Activated T-cell treated with anti-CD3 and anti-CD28 coated beads, Interleukin-2, amount 50 U/mL, for 48 hours (primary cell): Measurements from ENCODE around the gene PRKAR2B.
"Not testable (repeated sequence)": the region's sequence is repeated elsewhere in the genome, so short reads cannot be mapped to it uniquely, and the experiment has no call there.

Experiments used
- DNase-seq, 2 experiments: peaks; one replicate each; pipeline ENCODE4 v3.0.0-alpha.2; 2020

The PRKAR2B gene

GRCh38 chr7:107079212-107079940 lies 34.9 kb downstream of the PRKAR2B start:
- no peak for DNase-seq

DNA sequence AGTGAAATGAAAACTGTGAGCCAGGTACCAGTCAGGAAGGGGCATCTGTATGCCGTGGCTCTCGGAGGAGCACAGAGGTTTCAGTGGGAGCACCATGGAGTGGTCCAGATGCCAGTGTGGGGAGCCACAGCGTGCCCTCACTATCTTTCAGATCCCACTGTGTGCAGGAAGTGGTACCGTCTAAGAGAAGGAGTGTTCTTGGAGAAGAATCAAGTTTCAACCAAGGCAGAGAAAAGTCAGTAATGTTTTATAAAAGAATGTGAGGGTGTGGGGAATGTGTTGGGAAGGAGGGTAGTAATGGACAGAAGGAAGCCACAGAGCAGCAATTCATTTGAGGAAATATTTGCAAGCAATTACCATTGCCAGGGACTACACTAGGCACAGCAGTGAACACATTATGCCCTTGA lies 35.6 kb downstream of the PRKAR2B start:
- DNase-seq, result no peak

DNA sequence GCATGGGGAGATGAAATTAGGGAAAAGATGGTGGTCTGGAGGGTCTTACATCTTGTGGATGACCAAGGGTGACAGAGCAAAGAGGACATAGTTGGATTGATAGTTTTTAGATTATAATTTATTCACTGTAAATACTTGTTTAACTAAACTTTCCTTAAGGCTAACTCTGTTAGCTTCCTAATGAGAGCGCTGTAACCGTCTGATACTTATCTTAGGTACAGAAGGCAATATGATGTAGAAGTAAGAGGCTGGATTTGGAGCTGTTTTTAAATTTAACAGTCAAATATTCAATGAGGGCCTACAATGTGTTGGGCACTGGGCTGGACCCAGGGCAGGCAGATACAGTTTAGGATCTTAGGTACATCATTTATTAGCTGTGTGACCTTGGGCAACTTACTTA lies 36.0 kb downstream of the PRKAR2B start:
- no peak for DNase-seq

DNA sequence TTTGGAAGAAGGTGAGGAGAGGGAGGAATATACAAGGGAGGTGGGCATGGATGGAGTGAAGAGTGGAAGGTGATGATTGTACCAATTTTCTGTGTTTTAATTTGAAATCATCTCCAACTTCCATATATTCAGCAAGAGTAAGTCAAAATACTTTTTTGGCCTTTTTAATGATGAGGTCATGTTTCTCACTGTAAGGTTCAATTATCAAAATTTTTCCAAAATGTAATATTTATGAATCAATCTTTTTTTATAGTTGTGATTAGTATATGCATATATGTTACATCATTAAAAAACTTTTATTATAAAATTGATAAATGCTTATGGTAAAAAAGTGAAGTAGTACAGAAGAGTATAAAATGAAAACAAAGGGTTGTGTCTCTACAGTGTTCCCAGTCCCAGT lies 40.7 kb downstream of the PRKAR2B start:
- no peak for DNase-seq

DNA sequence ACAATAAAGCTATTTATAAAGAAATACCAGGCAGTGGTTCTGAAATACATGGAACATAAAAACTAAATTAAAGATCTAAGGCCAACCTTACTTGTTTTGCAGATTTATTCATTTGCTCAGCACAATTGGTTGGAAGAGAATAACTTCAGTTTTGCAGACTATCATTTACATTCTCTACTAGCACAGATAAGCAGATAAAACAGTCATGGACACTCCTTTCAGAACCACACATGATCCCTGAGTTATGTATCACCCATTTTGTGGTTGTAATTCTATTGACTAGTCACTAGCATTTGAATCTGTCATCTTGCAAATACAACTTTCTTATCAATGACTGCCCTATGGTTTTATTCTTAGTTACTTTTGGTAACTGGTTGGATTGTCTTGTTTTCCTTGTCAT lies 45.1 kb downstream of the PRKAR2B start:
- DNase-seq, result no peak

GRCh38 chr7:107090457-107090856 lies 46.0 kb downstream of the PRKAR2B start:
- no peak for DNase-seq

- no peak for DNase-seq
These were observed 46.8 kb downstream of the PRKAR2B start for GRCh38 chr7:107091306-107091705.

GRCh38 chr7:107093671-107094070 lies 49.2 kb downstream of the PRKAR2B start:
- not testable (repeated sequence) for DNase-seq

- DNase-seq, result not testable (repeated sequence)
These were observed 54.6 kb downstream of the PRKAR2B start for GRCh38 chr7:107099154-107099553.

DNA sequence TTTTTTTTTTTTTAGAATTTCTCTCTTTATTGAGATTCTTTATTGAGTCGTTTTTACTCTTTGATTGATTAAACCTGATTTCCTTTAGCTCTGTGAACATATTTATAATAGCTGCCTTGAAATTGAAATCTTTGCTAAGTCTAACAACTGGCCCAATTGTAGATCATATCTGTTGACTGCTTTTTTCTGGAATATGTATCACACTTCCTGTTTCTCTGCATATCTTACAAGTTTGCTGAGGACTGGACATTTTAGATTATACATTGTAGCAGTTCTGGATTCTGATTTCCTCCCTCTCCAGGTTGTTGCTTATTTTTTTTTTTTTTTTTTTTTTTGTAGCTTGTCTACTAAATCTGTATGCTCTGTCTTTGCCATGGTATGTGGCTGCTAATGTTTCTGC lies 56.3 kb downstream of the PRKAR2B start:
- DNase-seq, result no peak

DNA sequence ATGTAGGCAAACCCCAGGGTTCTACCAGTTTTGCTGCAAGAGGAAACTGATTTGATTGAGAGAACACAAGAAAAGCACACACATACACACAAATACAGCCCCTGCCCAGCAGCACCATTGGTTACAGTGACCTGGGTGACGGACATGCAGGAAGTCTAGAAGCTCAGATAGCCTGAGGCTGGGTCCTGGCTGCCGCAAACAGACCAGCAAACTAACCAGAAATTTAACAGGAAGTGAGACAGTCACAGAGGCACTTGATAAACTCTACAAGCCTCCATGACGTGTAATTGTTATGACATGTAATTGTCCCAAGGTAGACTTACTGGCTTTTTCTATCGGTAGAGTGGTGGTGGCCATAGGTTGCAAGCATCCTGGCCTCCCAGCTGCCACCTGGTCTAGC lies 58.9 kb downstream of the PRKAR2B start:
- no peak for DNase-seq

GRCh38 chr7:107104801-107105200 lies 60.3 kb downstream of the PRKAR2B start:
- no peak for DNase-seq

- no peak for DNase-seq
These were observed 61.2 kb downstream of the PRKAR2B start for GRCh38 chr7:107105591-107106245.

- DNase-seq, result no peak
These were observed 64.4 kb downstream of the PRKAR2B start for GRCh38 chr7:107108793-107109371.

DNA sequence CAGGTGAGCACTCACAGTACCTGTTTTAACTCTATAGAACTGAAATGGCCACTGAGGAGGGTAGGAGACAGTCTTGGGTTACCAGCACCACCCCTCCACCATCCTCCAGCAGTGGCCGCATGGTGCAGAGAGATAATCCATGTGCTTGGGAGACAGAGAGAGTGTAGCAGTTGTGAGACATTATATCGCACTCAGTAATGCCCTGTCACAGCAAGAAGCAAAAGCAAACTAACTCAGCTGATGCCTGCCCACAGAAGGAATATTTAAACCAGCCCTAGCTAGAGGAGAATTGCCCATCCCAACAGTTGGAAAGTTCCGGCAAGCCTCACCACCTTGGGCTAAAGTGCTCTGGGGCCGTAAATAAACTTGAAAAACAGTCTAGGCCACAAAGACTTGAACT lies 65.5 kb downstream of the PRKAR2B start:
- DNase-seq, result no peak

DNA sequence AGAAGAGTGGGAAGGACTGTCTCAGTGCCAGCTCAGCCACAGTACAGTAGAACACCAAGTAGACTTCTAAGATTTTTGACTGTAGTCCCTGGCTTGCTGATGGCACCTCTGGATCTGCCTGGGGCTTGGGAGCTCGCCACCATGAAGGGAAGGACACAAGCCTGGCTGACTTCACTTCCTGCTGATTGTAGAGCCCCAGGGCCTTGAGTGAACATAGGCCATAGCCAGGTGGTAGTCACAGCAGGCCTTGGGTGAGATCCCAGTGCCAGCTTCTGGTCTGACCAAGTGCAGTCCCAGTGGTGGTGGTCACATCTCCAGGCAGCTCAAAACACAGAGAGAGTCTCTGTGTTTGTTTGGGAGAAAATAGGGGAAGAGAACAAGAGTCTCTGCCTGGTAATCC lies 66.7 kb downstream of the PRKAR2B start:
- DNase-seq, result no peak

DNA sequence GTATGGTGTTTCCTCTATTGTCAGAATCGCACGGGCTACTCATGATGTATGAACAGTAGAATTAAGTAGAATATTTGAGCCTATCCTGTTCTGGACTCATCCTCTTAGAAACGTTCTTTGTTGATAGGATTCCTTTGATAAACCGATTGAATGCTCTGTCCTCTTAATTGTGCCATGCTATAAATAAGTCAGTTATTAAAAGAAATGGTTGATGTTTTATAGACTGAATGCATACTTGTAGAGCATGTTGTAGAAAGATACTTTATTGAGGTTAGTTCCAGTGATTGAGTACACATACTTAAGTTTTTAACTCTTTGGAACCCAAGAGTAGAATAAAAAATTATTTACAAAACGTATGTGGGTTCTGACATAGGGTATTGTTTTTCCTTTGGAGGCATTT lies 69.4 kb downstream of the PRKAR2B start:
- no peak for DNase-seq

GRCh38 chr7:107115114-107115513 lies 70.6 kb downstream of the PRKAR2B start:
- no peak for DNase-seq

GRCh38 chr7:107115762-107116540 lies 71.4 kb downstream of the PRKAR2B start:
- no peak for DNase-seq

DNA sequence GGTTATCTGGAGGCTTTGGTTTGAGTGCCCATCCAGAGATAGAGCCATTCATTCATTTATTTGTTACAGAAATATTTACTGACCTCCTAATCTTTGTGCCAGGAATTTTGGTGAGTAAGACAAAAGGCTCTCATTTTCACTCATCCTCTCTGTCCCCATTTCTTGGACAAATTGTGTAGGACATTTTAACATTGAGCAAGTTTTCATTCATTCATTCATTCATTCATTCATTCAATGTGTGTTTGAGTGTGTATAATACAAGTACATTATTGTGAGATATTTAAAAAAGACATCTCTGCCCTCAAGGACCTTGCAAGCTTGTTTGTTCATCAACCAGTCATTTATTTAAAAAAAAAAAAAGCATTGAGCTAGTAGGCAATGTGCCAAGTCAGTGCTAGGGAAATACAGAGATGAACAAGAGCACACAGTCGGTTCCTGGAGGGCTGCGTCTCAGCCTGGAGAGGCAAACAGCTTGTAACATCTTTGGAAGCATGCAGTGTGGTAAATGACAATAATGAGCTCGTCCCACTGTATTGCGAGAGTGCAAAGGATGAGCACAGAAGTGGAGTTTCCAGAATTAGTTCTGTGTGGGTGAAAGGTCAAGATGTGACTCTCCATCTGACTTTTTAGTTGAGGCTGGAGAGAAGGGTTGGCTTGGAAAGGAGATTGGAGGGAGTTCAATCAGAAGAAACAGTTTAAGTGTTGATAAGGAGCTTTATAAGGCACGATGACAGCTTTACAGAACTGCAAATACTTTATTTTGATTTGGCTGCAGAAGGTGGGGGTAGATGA lies 73.8 kb downstream of the PRKAR2B start:
- no peak for DNase-seq

DNA sequence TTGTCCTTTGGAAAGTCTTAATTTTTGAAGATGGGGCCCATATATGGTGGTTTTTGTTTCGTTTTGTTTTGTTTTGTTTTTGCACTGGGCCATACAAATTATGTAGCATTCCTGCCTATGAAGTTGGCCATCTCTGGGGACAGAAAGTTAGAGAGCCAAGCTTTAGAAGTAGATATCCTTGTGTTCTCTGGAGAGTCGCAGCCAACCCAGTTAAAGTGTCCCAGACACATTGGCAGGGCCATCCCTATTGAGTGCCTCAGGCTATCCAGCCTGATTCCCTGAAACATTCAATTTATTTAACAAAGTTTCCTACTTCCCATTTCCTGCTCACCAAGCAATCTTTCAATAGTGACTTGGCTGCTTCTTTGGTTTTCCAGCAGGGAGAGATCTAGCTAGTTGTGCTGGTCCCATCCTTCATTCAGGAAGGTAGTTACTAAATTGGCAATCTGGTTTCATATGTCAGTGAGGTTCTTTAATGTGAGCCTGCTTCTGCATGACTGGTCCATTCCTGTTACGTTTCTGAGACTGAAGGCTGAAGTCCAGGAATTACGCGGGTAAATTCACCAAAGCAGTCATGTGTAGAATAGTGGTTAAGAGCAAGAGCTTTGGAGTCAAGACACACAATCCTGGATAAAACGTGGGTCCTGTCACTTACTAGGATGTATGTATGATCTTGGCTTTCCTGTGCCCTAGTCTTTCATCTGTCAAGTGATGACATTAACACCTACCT lies 75.0 kb downstream of the PRKAR2B start:
- DNase-seq, result no peak

- DNase-seq, result no peak
These were observed 78.0 kb downstream of the PRKAR2B start for GRCh38 chr7:107122486-107122911.
